Occipital lobe (tissue), 2 donors: ENCODE results near the gene SMG6. TPM values are rescaled to one million over a fixed set of nuclear protein-coding genes. Genes with fewer than 3 reads are reported as not detected.
"Not testable (repeated sequence)": the region's sequence is repeated elsewhere in the genome, so short reads cannot be mapped to it uniquely, and the experiment has no call there.

Experiments
- DNase-seq: peaks from one replicate; lab custom pipeline; 2025; lab: John Stamatoyannopoulos, UW
- total RNA-seq: library from RNA; depleted of rRNA; stranded (reverse); fragments of >200 nt; gene quantifications from one replicate; pipeline ENCODE4 v1.2.3, GENCODE V29; 2014

SMG6 gene
- total RNA-seq, 1 donor from 2014 or later: 19.8 TPM

DNA sequence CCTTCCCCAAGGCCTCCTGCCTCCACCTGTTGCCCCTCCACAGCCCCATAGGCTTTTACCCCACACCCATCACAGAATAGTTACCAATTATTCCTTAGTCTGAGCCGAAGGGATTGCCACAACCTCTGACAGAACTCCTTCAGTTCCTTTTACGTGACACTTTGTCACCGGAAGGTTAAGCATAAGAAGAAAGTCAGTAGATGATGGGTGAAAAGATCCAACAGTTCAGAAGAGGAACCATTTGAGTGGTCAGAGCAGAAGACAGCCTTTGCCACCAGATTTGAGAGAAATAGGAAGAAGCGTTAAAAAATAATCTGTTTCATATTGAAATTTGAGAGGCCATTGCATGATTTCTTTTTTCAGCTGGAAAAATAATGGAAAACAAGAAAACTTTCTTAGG is 1.3 kb upstream of the SMG6 start:
- DNase-seq: no peak

DNA sequence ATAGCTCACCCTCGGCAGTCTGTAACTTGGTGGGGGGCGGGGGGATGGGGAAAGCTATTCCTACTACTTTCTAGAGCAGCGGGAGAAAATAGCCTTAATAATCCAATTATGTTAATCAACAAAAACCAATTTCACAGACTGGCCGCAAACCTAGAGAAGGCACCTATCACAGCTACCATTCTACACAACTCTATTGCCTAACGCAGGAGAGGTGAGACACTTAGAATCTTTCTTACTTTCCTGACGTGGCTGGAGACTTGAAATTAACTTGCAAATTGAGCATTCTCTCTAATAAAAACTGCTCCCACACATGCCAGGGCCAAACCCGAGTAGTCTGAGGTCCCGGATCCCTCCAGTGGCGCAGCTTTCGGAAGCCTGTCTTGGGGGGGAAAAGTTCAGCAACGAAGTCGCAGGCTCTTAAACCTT is 794 bp downstream of the SMG6 start:
- DNase-seq: no peak

DNA sequence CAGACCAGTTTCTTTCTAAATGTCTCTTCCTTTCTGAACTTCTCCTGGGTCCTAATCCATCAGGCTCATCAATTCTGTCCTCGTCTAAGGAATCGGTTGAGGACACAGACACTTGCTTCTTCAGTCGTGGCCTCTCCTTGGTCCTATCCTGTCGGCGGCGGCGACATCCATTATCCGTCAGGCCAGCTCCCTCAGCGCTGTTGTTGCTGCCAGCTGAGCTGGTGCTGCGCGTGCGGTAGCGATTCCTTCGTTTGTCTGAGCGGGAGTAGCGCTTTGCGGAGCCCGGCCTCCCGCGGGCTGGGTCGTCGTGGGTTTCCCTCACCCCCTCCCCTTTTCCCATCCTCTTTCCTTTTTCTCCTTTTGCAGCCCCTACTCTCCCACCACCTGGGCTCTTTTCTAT is 3.8 kb downstream of the SMG6 start:
- DNase-seq: no peak

DNA sequence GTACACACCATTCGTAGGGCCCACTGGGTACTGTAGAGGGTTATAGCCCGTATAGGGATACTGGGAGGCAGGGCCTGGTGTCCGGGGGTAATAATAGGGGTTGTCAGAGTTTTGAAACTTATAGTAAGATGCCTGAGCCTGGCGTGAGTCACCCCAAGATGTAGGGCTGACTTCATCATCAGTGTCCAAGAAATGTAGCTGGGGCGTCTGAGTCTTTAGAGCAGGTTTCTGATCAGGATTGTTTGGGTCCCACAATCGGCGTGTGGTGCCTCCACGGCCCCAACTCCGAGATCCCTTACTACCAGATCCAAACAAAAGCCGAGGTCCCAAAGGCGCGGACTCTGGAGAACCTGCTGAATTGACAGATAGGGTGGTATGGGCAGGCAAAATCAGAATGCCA is 4.4 kb downstream of the SMG6 start:
- DNase-seq: no peak

DNA sequence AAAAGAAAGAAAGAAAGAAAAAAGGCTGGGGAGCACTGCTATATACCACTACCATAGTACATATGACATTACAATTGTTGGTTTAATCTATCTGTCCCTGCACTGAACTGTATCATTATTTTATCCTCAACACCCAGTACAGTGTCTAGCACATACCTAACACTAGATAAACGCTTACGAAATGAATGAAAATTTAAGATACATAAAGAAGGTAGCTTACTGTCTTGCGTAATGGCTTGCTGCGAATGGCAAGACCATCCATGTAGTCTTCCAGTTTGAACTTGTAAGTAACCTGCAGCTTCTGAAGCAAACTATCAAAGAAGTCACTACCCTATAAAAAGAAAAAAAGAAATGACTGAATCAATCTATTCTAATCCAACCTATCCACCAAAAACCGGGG is 6.6 kb downstream of the SMG6 start:
- DNase-seq: no peak

DNA sequence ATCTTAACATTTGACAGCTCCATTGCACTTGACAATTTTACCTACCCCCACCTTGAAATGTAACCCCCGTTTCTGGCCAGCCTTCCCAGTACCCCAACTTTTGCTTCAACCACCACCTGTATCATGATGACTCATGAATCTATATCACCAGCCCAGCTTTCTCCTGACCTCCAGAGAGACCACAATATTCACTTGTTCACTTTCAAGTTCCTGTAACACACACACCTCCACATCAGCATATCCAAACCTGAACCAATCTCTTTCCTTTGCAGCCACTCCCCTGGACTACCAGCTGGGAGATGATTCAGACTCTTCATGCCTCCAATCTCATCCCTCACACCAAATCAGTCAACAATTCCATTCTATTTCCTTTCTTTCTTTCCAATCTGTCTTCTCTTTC is 8.0 kb downstream of the SMG6 start:
- no peak for DNase-seq

DNA sequence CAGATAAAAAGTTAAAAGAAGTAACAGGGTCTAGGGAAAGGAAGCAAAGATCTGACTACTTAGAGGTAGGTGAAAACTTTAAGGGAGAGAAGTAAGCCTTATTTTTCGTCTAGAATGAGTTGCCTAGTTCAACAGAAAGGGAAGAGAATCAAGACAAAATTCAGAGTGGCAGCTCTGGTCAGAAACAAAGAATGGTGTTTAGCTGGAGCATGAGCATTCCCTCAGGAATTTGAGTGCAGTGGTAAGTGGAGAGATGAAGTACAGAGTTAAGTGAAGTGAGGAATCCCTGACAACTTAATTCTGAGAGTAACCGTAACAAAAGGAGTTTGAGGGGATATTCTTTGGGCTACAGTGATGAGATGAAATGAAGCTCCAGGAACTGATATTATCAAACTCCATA is 11.5 kb downstream of the SMG6 start:
- no peak for DNase-seq

DNA sequence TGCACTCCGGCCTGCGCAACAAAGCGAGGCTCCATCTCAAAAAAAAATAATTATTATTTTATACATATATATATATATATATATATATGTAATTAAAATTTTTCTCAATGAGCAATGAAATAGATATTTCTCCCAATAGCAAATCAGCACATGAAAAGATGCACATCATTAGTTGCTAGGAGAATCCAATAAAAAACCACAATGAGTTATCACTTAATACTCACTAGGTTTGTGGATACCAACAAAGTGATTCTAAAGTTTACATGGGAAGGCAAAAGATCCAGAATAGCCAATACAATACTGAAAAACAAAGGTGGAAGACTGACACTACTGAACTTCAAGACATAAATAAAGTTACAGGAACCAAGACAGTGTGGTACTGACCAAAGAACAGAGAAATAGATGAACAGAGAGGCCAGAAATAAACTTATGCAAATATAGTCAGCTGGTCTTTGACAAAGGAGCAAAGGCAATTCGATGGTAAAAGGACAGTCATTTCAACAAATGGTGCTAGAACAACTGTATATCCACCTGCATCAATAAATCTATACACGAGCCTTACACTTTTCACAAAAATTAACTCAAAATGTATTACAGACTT is 13.6 kb downstream of the SMG6 start:
- no peak for DNase-seq

DNA sequence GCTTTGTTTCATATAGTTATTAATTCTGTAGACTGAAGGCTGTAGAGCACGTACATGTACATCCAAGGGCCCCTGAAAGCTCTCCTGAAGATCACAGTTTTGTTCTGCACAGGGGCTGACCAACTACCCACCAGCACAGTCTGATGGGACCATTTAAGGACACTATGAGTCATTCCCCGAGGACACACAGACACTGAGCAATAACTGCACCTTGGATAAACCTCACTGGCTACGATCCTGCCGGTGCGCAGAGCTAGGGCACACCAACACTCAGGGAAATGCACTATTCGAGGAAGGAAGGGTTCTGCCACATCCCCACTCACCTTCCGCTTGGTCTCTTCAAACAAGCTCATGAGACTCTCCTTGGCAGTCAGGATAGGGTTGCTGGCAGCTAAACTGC is 20.3 kb downstream of the SMG6 start:
- no peak for DNase-seq

DNA sequence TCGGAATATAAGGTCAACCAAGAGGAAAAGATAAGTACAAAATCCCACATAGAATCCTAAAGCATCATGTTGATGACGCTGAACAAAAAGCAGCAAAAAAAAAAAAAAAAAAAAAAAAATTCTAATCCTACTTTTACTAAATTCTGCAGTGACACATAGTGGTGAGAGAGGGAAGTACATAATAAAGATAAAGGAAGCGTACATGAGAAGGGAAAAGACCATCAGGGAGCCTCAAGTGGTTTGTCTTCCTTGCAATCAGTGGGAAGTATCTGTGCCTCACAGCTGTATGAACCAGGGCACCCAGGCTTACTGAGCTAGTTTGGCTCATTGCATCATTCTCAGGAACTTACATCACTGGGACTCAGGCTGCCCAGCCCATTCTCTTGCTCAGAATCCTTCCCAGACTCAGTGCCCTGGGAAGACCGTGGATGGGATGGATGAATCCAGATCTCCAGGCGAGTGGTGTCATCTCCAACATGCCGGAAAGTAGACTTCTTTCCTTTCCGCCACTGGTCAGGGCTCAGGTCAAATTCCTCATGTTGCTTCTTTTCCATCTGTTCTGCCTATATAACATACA is 21.2 kb downstream of the SMG6 start:
- no peak for DNase-seq

DNA sequence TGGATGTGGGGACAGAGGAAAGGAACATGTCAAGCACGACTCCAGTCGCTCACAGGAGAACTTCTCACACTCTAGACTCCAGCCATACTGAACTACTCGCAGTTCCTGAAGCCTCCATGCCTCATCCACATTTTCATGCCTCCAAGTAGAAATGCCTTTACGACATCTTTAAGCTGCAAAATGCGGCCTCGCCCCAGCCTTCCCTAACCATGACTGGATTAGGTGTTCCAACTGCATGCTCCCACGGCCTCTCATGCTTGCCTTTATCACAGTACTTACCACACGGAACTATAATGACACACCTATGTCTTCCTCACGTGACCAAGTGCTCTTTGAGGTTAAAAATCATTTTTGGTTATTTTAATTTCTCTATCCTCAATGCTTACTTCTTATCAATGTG is 23.9 kb downstream of the SMG6 start:
- DNase-seq: no peak

DNA sequence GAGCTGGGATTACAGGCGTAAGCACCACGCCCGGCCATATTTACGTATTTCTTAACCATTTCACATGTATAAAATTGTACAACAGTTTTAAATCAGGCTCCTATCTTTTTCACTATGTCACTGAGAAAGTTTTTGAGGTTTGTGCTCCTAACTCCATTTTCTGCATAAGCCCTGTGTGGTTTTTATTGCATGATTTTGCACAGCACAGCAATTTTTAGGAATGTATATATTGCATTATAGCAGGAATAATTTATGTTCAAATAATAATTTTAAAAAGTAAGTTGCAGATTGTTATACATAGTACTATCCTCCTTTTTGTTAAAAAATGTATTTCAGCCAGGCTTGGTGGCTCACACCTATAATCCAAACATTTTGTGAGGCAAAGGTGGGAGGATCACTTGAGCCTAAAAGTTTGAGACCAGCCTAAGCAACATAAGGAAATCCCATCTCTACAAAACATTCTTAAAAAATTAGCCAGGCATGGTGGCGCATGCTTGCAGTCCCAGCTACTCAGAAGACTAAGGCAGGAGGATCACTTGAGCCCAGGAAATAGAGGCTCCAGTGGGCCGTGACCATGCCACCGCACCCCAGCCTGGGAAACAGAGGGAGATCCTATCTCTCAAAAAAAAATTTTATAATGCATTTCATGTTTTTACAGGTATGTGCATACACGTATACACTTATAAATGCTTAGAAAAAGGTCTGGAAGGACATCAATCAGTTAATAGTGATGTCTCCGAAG is 26.0 kb downstream of the SMG6 start:
- no peak for DNase-seq

DNA sequence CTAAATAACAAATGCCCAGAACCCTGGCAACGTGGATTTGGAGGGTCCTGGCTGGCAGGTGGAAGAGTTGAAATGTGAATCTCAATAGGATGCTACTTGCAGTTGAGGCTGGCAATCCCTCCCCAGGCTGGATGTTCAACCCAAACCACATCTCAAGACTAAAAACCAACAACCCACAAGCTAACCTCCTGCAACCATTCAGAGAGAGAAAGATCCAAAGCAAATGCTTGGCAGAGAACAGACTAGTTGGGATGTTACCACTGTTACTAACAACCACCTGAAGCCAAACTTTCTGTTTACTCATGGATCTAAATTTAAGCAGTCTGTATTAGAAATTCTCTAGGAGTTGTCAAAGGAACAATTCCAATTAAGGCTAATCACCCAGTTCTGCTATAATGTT is 27.9 kb downstream of the SMG6 start:
- DNase-seq: no peak

DNA sequence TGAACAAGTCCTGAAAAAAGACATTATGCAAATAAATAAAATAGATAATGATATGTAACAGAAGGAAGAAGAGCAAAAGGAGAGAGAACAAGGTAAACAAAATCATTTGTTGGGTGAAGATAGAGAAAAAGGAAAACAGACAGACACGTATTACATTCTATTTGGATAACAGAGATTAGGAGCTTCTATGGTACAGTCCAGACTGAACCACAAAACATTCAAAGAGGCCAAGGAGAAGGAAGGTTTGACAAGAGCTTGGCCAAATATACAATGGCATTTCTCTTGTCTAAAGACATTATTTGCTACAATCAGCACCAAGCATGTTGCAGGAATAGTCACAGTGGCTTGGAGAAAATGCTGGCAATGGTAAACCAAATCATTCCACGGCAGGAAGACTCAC is 29.2 kb downstream of the SMG6 start:
- no peak for DNase-seq

DNA sequence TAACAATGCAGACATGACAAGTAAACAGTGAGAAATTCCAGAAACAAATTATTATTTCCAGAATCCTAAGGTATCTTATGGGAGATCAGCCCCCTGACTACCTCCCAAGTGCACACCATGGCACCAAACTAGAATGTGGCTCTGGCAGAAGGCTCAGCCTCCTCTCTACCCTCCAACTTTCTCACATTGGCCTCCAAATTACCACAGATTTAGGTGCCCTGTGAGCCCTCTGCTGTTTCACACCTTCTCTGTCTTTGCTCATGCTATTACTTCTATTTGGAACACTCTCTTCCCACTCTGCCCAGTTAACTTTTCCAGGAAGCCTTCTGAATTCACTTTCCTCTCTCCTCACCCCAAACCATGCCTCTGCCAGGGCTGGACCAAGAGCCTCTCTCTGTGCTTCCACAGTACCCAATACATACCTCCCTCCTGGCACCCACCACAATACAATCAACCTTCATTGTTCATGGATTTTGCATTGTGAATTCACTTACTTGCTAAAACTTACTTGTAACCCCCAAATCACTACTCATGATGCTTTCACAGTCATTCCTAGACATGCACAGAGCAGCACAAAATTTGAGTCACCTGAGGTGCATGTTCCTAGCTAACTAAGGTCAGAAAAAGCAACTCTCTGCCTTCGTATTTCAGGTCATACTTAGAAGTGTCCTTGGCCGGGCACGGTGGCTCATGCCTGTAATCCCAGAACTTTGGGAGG is 31.4 kb downstream of the SMG6 start:
- no peak for DNase-seq

DNA sequence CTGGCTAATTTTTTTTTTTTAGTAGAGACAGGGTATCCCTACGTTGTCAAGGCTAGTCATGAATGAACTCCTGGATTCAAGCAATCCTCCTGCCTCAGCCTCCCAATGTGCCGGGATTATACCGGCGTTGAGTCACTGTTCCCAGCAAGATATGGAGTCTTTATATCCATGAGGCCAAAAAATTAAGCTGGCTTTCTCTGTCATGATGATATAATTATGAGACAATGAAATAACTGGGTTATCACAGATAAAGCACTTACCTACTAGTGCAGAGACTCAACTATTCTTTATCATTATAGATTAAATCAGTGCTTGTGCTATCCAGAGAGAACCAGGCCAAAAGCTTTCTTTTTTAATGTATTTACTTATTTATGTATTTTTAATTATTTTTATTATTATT is 36.2 kb downstream of the SMG6 start:
- no peak for DNase-seq

DNA sequence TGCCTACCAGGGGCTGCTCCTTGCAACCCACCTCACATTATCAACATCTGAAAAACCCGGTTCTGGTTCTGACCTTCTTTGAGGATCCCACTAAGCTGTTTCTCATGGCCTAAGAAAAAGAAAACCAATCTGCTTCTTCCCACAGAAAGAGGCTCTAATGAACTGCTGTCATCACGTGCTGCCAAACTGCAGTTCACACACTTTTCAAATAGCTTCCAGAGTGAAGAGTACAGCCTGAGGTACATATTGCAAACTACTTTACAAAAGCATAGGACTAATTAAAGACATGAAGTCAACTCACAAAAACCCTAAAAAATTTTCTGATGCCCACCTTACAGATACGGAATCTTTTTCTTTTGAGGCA is 36.7 kb downstream of the SMG6 start:
- DNase-seq: no peak

DNA sequence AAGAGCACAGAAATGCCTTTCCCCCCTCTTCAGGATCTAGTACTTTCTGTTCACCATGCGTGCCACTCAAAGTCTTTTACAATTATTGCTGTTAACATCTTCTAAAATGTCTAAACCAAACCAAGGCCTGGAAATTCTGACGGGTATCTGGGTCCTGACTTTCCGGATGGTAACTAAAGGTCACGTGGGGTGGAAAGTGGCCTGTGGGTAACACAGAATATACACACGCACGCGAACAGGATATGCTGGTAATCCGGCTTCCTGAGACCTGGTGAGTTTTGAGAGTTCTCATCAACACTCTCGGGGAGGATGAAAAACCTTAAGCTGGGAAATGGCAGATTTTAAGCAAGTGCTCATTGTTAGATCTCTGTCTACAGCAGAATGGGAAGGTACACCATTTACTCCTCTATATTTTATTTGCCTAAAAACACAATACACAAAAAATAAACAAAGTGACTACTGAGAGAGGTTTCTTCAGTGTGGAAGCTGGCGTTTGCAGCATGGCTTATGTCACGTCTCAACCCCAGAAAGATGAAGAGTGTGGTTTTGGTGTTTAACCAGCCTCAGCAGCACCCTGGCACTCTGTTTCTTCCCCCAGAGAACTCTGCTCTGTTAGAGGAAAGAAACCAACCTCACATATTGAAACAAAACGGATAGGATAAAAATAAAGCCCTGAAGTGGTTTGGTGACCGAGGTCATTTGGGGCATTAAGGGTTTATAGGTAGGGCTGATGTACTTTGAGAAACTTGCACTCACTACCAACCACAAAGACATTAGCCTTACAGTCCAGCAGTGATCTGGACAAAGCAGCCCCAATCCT is 37.3 kb downstream of the SMG6 start:
- no peak for DNase-seq

DNA sequence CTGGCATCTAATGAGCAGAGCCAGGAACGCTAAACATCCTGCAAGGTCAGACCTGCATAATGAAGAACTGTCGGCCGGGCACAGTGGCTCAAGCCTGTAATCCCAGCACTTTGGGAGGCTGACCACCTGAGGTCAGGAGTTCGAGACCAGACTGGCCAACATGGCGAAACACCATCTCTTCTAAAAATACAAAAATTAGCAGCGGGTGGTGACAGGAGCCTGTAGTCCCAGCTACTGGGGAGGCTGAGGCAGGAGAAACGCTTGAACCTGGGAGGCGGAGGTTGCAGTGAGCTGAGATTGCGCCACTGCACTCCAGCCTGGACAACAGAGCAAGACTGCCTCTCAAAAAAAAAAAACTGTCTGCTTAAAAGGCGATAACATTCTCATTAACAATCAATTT is 38.4 kb downstream of the SMG6 start:
- DNase-seq: not testable (repeated sequence)

DNA sequence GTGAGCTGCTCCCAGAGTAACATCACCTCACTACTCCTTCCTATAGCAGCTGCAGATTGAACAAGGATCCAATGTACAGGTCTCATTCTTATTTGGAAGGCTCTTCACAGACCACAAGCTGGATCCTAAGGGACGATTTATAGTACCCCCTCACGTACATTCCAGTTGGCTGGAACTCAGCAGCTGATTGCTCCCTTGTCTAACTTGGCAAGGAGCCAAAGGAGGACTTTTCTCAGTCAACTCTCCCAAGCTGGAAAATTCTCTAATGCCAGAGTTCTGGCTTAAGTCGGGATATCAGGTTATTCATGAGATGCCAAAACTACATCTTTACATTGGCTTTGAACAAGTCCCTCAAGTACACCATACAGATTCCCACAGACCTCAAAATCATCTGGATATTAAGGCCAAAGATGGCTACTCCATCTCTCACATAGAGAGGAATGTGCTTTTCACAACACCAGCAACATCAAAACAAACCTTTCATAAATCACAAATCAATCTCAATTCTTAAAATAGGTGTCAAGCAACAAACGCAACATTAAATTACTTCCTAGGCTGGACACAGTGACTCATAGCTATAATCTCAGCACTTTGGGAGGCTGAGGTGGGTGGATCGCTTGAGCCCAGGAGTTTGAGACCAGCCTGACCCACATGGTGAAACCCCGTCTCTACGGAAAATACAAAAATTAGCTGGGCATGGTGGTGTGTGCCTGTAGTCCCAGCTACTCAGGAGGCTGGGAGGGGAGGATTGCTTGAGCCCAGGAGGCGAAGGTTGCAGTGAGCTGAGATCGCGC is 39.3 kb downstream of the SMG6 start:
- DNase-seq: no peak
